Frontal cortex (tissue), 4 donors: ENCODE results near the gene BABAM1. TPM values are rescaled to one million over a fixed set of nuclear protein-coding genes. Genes with fewer than 3 reads are reported as not detected.
A peak's percentile ranks its signal among the peaks of the same experiment; 100 is the strongest.
"Not testable (repeated sequence)": the region's sequence is repeated elsewhere in the genome, so short reads cannot be mapped to it uniquely, and the experiment has no call there.

ENCODE experiments used
- DNase-seq, 2 donors: peaks; one replicate each; pipeline ENCODE4 v3.0.0; 2012; ENCODE audit warnings: low spot score in 2 of 2
- FAIRE-seq: peaks from 2 replicates; lab custom pipeline; 2012; peaks lifted over from hg19 to GRCh38; lab: Jason Lieb, UNC
- total RNA-seq: library from RNA; depleted of rRNA; stranded (reverse); fragments of >200 nt; gene quantifications from one replicate; pipeline ENCODE4 v1.2.3, GENCODE V29; 2014
- donor health status: control.
- donor health status: control.
- donor health status: control.

The BABAM1 gene
- total RNA-seq, 1 donor from 2014 or later: 66.9 TPM

DNA sequence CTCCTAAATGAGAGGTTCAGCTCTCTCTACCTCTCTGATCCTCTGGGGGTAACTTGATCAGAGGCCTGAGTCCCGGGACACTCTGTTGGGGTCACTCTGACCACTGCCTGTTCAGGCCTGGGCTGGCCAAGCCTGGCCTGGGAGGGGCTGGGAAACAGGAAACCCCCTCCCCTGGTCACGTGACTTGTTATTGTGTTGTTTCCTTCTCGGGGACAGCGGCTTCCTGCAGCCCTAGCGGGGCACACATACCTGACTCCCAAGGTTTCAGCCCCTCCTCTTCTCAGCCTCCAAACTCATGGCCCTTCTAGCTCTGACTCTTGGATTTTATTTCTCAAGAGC is 2.6 kb upstream of the BABAM1 start, which contains the start of gene USHBP1:
USHBP1 (minus strand) TSS at position 105 of the 339 bp plus-strand sequence. CDS start 446 bp downstream, outside the sequence.
- no peak for DNase-seq
- no peak for FAIRE-seq

DNA sequence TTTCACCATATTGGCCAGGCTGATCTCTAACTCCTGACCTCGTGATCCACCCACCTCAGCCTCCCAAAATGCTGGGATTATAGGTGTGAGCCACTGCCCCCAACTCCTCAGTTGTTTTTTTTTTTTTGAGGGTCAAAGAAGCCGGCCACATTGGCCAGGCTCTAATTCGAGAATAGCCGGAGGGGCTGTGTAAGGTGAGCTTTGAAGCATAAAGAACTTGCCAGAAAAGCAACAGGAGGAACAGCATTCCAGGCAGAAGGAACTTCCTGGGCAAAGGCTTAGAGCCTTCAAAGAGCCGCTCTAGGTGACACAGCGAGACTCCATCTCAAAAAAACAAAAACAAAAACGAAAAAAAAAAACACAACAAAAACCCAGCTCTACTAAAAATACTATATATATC is 1.2 kb upstream of the BABAM1 start:
- FAIRE-seq (no peak), DNase-seq (no peak)

DNA sequence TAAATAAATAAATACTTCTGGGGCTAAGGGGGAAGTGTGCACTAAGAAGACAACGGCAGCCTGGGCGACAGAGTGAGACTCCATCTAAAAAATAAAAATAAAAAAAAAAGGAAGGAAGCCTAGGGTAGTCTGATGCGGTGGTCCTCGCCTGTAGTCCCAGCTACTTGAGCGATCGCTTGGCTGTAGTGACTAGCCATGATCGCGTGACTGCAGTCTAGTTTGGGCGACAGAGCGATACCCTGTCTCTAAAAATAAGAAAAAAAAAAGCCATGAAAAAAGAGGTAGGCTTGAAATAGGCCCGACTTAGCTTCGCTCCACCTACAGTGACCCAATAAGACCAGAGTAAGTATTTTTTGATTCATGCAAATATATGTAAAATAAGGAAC is 661 bp upstream of the BABAM1 start:
- DNase-seq: no peak

DNA sequence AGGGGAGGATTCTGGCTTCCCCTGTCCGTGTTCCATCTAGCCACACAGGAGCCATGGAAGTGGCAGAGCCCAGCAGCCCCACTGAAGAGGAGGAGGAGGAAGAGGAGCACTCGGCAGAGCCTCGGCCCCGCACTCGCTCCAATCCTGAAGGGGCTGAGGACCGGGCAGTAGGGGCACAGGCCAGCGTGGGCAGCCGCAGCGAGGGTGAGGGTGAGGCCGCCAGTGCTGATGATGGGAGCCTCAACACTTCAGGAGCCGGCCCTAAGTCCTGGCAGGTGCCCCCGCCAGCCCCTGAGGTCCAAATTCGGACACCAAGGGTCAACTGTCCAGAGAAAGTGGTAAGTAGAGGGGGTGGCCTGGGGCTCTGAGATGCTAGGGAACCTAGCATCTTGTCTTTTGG is 1.5 kb downstream of the BABAM1 start:
- FAIRE-seq: no peak
- no peak for DNase-seq

More for the DNA sequence above, 661 bp upstream of the BABAM1 start:
- no peak for FAIRE-seq

DNA sequence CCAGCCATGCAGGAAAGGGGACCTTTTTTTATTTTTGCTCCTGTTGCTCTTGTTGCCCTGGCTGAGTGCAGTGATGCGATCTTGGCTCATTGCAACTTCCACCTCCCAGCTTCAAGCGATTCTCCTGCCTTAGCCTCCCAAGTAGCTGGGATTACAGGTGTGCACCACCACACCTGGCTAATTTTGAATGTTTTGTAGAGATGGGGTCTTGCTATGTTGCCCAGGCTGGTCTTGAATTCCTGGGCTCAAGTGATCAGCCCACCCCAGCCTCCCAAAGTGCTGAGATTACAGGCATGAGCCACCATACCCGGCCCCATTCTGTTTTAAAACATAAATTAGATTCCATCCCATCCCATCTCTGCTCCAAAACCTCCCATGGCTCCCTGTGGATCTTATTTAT is 7.6 kb downstream of the BABAM1 start:
- FAIRE-seq: not testable (repeated sequence)

DNA sequence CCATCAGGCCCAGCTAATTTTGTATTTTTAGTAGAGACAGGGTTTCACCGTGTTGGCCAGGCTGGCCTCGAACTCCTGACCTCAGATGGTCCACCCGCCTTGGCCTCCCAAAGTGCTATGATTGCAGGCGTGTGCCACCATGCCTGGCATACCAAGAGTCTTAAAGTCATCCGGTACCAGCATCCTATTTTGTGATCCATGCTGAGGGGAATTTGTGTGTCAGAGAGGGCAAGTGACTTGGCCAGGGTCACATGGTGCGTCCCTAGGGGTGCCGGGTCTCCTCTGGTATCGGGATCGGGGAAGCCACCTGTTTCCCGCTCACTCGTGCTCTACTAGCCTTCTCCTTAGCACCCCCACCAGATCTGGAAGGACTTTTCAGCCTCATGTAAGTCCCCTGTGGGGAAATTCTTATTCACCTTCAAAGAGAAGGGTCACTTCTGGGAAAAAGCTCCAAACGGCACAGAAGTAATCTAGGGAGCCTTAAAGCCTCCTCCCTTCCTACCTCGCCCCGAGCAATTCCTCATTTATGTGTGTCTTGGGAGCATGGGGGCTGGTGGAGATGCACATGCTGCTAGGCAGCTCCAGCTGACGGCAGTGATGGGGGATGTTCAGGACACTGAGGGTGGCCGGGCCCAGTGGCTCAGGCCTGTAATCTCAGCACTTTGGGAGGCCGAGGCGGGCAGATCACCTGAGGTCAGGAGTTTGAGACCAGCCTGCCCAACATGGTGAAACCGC is 8.4 kb downstream of the BABAM1 start:
- FAIRE-seq (no peak), DNase-seq (no peak)

More for the DNA sequence above, 7.6 kb downstream of the BABAM1 start:
- DNase-seq: not testable (repeated sequence)

DNA sequence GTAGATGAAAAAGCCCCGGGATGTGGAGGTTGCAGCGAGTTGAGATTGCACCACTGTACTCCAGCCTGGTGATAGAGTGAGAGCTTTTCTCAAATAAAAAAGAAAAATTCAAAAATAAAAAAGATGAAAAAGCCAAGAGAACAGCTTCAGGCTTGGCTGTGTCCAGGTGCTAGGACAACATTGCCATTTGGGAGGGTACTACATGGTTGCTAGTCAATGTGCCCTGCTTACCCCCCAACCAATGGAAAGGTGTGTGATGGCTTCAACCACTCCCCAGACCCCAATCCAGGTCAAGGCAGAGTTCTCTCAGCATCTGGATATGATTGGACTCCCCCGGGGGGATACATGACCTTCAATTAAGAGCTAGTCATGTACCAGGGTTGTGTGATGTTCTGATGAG is 12.2 kb downstream of the BABAM1 start:
- DNase-seq (no peak), FAIRE-seq (no peak)

DNA sequence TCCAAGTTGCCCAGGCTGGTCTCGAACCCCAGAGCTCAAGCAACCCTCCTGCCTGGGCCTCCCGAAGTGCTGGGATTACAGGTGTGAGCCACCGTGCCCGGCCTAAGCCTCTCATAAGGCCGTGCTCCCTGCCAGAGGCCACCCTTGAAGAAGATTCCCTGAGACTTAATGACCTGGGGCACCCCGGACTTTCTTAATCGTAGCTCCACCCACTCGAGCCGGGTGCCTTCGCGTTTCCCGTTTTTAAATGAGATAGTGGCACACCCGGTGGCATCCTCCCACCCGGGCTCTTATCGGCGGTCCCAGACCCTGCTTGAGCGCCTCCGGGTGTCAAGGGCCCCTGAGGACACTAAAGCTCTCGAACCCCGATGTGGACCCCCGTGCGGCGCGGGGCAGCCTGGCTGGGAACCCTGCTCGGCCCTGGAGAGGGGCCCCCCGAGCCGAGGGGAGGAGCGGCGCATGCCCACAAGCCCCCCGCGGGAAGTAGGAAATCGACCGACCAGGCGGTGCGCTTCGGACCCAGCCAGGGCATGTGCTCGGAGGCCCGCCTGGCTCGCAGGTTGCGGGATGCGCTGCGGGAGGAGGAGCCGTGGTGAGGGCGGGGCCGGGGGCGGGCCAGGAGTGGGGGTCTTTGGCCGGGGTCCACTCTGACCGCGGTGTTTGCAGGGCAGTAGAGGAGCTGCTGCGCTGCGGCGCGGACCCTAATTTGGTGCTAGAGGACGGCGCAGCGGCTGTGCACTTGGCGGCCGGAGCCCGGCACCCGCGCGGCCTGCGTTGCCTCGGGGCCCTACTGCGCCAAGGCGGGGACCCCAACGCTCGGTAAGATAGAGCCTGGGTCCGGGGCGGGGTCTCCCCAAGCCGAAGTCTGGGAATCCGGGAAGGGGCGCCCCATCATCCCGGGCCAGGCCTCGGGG is 14.4 kb downstream of the BABAM1 start, which contains the start of gene ANKLE1:
ANKLE1 (plus strand) TSS at position 511 of the 914 bp plus-strand sequence; CDS start at position 531, 20 bp downstream.
- FAIRE-seq: no peak
- DNase-seq: no peak

DNA sequence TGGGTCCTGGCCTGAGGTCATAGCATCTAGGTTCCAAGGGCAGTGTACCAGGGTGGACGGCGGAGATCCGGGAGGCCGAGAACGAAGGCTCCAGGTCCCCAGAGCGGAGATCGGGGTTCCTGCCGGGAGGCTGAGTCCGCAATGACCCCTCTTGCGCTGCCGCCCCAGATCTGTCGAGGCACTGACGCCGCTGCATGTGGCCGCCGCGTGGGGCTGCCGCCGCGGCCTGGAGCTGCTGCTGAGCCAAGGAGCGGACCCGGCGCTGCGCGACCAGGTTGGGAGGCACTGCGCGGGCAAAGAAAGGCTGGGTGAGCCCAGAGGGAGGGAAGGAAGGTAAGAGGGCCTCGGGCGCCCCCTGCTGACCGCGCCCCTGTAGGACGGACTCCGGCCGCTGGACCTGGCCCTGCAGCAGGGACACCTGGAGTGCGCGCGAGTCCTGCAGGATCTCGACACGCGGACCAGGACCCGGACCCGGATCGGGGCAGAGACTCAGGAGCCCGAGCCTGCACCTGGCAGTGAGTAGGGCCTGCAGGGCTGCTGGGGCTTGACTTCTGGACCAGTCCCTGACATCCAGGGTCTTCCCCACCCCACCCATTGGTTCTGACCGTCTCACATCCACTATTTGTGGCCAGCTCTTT is 15.4 kb downstream of the BABAM1 start:
- FAIRE-seq (no peak), DNase-seq (peak; percentile 83 to 92)

DNA sequence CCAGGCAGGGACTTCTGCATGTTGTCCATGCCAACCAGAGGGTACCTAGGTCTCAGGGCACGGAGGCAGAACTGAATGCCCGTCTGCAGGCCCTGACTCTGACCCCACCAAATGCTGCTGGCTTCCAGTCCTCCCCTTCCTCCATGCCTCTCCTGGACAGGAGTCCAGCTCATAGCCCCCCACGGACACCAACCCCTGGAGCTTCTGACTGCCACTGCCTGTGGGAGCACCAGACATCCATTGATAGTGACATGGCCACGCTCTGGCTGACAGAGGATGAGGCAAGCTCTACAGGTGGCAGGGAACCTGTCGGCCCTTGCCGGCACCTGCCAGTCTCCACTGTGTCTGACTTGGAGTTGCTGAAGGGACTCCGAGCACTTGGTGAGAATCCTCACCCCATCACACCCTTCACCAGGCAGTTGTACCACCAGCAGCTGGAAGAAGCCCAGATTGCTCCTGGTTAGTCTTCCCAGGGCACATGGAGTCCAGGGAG is 16.3 kb downstream of the BABAM1 start:
- DNase-seq (no peak), FAIRE-seq (no peak)

DNA sequence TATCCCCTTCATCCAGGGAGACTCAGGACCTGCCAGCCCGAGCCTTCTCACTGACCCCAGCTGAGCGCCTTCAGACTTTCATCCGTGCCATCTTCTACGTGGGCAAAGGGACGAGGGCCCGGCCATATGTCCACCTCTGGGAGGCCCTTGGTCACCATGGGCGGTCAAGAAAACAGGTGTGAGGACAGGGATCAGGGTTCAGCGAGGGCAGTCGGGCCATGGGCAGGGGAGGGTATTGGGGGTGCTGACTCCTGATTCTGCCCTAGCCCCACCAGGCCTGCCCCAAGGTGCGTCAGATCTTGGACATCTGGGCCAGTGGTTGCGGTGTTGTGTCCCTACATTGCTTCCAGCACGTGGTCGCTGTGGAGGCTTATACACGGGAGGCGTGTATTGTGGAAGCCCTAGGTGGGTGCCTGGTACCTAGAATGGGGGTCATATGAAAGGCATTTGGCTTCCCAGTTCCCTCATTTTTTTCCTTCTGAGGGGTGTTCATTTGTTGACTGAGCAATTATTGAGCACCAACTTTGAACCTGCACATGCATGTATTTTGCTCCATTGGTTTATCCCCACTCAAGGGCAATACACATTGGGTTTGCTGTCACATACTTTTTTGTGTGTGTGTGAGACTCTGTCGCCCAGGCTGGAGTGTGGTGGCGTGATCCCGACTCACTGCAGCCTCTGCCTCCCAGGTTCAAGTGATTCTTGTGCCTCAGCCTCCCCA is 18.3 kb downstream of the BABAM1 start:
- FAIRE-seq: no peak

DNA sequence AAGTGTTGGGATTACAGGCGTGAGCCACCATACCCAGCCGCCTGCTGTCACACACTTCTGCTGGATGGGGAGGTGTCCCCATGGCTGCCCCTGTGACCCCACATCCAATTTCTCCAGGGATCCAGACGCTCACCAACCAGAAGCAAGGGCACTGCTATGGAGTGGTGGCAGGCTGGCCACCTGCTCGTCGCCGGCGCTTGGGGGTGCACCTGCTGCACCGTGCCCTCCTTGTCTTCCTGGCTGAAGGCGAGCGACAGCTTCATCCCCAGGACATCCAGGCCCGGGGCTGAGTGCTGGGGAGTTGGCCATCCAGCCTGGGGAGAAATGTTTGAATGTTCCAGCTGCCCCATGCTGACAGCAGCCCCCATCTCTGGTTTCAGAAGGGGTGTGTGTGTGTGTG is 19.0 kb downstream of the BABAM1 start:
- FAIRE-seq: no peak

More for the DNA sequence above, 18.3 kb downstream of the BABAM1 start:
- DNase-seq: no peak

DNA sequence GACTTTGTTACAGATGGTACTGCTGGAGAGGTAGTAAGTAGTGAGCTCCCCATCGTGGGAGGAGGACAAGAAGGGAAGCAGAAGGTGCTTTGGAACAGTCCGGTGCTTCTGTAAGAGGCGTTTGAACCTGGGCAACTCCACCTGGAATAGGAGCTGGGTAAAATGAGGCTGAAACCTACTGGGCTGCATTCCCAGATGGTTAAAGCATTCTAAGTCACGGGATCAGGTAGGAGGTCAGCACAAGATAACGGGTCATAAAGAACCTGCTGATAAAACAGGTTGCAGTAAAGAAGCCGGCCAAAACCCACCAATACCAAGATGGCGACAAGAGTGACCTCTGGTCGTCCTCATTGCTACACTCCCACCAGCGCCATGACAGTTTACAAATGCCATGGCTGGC is 19.5 kb downstream of the BABAM1 start:
- FAIRE-seq: no peak
- no peak for DNase-seq

More for the DNA sequence above, 19.0 kb downstream of the BABAM1 start:
- no peak for DNase-seq

DNA sequence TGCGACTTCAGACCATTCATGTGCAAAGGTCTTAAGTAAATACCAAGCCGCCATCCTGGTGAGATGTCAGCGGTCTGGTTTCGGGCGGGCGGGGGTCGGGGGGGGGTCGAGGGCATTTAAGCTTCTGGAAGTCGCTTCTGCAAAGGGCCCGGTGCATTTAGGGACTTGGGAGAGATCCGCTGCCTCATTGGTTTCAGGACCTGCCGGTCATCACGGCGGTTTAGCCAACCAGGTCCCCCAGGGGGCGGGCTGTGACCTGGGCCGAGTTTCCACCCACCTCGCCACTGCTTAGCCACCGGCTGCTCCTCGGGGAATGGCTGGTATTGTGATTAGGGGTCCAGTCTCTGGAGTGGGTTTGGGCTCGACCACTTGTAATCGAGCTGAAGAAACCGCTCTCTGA is 22.2 kb downstream of the BABAM1 start:
- DNase-seq (peak in 1 of 2 donors; percentile 77), FAIRE-seq (no peak)

DNA sequence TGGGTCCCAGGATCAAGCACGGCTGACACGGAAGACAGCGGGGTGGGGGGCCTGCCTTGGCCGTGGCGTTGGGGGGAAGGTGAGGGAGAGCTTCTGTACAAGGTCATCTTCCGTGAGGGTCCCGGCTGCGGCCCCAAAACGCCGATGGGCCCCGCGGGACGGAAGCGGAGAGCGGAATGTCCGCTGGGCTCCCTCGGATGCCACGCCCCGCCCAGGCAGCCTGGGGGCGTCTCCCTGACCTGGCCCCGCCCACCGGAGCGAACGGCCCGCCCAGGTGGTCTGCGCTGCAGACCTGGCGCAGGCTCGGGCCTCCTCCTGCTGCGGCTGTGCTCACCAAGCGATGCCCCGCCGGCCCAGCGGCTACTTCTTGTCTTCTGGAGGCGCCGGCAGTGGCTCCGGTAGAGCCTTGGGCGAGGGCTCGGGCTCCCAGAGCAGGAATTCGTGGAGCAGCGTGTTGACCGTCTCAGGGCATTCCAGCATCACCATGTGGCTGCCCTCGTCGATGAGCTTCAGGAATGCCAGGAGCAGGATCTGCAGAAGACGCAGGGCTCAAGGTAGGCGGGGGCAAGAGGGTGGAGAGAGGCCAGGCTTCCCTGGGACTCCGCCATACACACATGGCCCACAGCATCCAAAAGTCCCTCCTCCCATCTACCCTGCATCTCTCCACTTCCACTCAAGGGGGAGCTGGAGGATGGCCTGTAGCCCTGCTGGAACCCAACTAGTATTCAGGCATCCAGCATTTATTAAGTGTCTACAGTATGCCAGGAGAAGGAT is 25.2 kb downstream of the BABAM1 start:
- FAIRE-seq: no peak
- DNase-seq: peak; percentile 84 to 87

DNA sequence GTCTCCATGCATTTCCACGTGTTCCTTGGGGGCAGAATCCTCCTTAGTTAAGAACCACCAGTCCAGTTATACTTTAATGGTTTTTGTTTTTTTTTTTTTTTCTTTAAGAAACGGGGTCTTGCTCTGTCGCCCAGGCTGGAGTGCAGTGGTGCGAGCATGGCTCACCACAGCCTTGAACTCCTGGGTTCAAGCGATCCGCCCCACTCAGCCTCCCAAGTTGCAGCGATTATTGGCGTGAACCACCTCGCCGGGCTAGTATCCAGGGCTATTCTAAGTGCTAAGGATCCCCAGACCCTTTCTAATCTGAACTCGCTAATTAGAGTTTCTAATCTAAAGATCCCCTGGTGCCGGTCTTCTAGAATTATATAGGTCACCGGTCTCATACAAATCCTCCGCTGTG is 26.4 kb downstream of the BABAM1 start:
- no peak for DNase-seq

DNA sequence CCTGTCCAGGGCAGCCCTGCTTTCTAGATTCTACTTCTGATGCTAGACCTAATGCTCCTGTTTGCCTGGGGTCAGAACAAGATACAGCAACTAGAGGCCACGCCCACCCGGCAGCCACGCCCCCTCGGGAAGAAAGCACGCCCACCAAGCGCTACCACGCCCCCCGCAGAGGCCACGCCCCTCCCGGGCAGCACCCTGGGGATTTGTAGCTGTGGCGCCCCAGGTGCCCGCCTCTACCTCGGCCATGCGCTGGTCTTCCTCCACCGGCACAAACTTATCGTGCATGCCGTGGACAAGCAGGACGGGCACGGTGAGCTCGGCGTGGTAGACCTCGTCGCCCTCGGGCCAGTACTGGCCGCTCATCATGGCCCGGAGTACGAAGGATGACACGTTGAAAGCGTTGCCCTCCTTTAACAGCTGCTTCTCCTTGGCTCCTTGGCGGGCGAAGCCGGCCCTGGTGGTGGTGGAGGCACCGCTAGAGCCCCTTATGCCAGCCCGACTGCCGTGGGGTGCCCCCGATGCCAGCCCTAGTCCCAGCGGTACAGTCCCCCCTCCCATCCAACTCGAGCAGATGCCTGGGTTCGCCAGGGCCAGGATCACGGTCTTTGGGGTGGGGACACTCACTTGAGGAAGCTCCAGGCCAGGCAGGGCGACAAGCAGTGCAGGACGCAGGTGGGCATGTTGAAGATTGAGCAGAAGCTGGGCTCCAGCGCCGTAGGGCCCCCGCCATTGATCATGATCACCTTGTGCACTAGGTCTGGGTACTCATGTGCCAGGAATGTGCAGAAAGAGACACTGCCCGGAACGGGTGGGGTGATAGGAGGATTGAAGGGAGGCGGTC is 27.0 kb downstream of the BABAM1 start:
- DNase-seq (peak in 1 of 2 donors; percentile 57), FAIRE-seq (no peak)

More for the DNA sequence above, 26.4 kb downstream of the BABAM1 start:
- no peak for FAIRE-seq

DNA sequence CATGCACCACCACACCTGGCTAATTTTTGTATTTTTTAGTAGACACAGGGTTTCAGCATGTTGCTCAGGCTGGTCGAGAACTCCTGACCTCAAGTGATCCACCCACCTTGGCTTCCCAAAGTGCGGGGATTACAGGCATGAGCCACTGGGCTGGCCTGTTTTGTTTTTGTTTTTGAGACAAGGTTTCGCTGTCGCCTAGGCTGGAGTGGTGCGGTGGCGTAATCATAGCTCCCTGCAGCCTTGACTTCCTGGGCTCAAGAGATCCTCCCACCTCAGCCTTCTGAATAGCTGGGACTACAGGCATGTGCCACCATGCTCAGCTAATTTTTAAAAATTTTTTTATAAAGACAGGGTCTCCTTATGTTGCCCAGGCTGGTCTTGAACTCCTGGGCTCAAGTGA is 28.3 kb downstream of the BABAM1 start:
- DNase-seq, FAIRE-seq: not testable (repeated sequence)
